Endometrial microvascular endothelial cells (primary cell): ENCODE results near the gene TMEM115. TPM values are rescaled to one million over a fixed set of nuclear protein-coding genes. Genes with fewer than 3 reads are reported as not detected.

Experiments used
- in situ Hi-C: cut with HindIII; loops from 2 replicates; pipeline ENCODE4 v1.10.0; 2017; ENCODE audit warnings: low sequenced_read_pairs, low pct_unique_long_range_greater_than_20kb; ENCODE audit errors: inconsistent ontology term
- total RNA-seq: library from RNA; depleted of rRNA; stranded (reverse); fragments of >200 nt; gene quantifications from one replicate; pipeline ENCODE4 v1.2.3, GENCODE V29; 2015; ENCODE audit errors: inconsistent ontology term

TMEM115 gene
- total RNA-seq, 1 donor from 2014 or later = 83.0 TPM

DNA sequence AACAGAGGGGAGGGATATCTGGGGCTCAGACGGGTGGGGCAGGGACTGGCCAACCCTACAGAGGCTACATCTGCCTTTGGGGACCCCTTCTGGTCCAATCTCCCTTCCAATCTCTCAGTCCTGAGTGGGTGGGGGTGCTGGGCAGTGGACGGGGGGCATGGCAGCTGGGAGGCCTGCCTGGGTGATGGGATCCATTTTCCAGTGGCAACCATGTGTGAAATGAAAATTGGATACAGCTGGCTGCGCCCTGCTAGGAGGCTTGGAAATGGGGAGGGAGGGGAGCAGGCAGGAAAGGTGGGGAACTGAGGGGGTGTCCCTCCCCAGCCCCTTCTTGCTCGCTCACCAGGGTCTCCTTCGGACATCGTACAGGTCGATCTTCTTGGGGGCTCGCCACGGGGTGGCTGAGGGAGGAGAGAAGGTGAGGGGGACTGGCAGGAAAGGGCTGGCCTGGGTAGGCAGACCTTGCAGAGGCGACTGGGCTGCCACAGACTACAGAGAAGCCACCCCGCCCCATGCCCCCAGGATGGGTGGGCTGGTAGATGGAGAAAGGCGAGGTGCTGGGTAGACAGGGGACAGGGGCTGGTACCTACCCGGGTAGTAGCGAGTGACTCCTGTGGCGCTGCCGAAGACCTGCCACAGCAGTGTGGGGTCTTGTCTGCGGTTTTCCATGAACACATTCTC is 21.2 kb upstream of the TMEM115 start:
- in situ Hi-C loops = no loop called here

DNA sequence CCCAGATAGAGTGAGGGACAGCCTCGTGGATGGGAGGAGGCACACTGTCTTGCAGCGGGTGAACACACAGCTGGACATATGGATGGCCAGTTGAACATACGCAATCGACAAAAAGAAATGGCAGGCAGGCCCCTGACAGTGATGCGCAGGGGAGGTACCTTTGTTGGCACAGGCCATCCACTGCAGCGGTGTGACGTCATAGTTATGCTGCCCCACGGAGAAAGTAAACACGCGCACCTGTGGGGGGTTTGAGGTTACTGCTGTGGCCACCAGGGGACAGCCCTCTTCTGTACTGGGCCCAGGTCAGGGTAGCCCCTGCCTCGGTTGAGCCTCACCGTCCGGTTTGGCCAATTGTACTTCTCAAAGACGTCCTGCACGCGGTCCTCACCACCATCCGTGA is 19.4 kb upstream of the TMEM115 start:
- in situ Hi-C loops = no loop called here

DNA sequence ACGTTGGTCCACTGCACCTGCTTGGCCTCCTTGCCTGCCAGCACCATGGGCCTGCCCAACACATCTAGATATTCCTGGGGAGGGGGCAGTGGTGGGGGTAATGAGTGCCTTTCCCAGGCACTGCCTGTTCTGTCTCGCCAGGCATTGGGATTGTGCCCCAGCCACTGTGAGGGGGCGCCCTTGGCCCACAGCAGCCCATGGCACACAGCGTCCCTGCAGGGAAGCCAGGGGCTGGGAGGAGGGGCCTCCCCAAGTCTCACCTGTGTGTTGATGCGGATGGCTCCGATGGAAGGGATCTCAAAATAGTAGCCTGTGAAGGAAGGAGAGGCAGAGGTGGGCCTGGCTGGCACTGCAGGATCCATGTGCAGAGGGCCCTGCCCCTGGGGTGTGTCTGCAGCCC is 18.7 kb upstream of the TMEM115 start:
- in situ Hi-C loops = no loop called here

DNA sequence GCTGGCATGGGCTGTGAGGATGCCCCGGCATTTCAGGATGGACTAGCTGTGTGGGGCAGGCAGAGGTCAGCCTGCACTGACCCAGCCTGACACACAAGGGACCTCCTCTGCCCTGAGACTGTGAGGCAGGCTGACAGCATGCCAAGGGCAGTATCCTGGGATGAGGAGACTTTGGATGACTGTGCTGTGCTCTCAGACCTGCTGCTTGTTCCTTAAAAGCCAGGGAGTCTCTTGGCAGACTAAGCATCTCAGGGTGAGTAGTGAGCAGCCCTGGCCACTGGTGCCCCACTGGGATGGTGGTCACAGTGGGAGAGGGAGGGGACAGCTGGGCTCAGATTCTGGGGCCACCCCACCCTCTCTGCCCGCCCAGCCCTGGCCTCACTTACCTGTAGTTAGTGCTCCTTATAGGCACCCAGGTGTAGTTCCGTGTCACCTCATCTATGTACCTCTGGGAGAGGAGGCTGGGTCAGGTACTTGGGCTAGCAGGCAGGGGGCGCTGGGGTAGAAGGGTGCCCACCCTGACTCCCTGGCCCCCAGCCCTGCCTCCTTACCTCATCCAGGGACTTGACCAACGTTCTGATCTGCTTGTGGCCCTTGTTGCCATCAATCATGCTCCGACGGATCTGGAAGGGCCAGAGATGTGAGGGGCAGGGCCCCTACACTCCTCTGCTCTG is 16.1 kb upstream of the TMEM115 start:
- in situ Hi-C loops = no loop called here

DNA sequence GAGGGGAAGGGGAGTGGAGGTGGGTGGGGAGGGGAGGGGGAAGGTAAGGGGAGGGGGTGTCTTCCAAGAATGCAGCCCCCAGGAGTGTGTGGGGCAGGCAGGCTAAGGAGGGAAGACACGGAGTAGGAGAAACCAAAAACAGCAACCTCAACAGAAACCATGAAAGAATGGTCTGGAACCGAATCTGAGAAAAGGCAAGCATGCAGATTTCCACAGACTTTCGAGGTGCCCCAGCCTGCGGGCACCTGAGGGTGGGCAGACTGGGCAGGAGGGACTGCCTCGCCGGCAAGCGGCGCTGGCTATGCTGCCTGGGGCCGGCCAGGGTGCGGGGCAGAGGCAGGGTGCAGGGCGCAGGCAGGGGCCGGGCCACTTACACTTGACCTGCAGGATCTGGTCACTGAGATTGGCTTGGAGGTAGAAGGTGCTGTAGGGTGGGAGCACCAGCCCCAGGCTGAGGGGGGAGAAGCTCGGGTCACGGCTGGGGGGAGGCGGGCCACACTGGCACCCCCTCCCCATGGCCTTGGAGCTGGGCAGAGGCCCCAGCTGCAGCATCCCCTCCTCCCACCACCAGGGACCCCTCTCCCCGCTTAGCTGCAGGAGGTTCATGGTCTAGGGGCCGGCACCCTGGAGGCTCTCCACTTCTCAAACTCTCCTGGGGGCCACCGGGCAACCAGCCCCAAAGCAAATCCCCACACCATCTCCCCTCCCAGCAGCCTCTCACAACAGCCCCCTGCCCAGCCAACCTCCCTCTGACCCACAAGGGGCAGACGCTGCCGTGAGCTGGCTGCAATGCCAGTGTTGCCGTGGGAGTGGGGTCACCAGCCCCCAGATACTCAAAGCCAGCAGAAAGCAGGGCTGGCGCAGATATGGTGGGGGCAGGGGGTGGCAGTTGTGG is 15.3 kb upstream of the TMEM115 start:
- in situ Hi-C loops = no loop called here

DNA sequence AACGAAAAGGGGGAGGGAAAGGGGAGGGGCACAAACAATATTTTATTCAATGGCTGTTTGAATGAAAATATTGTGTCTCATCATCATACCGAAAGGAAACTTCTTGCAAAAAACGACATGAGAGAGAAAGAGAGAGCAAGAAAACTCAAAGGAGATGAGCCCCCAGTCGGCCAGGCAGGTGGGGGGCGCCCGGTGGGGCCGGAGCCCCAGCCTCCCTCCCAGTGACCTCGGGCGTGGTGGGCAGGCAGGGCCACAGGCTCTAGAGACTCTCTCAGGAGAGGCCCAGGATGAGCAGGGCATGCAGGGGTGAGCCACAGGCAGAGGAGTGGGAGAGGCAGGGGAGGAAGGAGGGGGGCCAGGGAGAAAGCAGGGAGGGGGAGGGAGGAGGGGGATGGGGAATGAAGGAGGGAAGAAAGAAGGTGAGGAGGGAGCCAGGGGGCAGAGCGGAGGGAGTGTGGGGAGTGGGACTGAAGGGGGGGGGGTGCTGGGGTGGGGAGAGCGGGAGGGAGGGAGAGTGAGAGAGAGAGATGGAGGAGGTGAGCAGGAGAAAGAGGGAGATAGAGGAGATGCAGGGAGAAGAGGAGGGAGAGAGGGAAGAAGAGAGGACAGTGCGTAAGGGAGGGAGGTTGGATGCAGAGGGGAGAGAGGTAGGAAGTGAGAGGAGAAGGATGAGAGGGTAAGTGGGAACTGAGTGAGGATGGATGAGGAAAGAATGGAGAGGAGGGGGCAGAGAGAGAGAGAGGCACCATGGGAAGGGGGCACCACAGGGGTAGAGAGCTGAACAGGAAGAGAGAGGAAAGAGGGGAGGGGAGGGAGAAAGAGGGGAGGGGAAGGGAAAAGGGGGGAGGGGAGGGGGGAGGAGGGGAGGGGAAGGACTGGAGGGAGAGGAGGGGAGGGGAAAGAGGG is 14.1 kb upstream of the TMEM115 start:
- in situ Hi-C loops = no loop called here

DNA sequence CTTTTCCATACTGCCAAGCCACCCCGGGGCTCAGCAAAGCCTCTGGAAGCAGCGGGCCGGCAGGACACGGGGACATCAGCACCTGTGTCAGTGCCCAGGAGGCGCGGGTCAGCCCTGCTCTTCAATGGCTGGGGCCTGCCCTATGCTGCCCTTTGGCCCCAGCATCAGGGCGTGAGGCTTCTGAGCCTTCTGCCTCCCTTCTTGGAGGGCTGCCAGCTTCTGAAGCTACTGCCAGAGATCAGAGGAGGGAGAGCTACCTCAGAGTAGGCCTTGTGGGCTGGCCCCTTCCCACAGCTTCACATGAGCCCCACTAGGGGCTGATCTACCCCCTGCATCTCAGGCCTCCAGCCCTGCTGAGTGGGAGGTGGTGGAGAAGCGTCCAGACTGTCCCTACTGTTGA is 13.0 kb upstream of the TMEM115 start:
- in situ Hi-C loops = no loop called here

DNA sequence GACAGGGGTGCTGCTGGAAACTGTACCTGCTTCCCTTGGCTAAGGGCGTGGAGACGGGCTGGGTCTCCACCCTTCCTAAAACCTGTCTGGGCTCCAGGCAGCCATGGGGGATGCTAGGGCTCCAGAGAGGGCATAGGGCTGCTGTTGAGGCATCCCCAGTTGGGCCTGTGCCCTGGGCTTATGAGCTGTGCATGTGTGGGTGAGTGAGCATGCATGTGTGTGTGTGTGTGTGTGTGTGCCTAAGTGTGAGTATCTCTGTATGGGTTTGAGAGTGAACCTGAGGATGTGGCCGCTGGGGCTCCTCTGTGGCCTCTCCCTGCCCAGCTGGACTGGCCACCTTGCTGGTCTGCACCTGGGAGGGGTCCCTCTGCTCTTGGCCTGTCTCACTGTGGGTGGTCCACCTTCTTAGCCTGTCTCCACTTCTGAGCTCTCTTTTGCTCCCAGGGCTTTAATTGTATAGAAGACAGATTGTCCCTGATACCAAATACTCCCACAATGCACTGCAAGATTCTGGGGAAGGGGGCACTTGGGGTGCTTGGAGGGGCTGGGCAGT is 11.9 kb upstream of the TMEM115 start:
- in situ Hi-C loops = no loop called here

DNA sequence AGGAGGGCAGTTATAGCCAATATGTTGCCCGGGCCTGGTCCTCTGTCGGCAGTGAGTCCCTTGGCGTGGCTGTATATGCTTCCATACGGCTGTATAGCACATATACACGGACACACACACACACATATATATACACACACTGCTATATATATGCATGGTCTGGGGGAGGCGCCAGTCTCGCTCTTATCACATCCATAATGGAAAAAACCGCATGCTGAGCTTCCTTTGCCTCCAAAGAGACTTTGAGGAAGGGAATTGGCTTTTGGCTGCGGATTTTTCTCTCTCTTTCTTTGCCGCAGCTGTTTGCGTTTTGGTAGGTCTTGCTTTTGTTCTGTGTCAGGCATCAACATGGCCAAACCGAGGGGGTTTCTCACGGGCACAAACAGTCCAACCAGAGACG is 11.3 kb upstream of the TMEM115 start:
- in situ Hi-C loops = no loop called here

DNA sequence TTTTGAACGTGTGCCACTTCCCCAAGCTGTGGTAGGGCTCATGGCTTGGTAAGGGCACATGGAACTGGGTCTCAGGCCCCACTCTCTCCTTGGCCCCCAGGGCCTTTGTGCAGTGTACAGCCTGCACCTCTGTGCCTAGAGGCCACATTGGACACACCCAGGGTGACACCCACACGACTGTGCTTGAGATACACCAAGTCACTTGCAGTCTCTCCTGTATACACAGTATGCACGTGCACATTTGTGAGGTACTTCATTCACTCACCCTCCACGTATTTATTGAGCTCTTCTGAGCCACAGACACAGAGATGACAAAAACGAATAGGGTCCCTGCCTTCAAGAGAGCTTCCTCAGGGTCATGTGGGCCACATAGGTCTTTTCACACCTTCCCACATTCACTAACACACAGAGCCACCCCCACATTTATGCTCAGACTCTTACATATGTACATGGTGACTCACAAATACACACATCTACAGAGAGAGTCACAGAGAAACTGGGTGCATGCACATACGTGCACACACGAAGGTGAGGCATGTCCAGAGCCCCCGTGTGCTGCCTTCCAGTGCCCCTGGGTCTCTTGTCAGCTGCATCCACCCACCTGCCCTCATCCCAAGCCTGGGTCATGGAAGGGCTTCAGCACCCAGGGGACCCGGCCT is 9.8 kb upstream of the TMEM115 start:
- in situ Hi-C loops = no loop called here

DNA sequence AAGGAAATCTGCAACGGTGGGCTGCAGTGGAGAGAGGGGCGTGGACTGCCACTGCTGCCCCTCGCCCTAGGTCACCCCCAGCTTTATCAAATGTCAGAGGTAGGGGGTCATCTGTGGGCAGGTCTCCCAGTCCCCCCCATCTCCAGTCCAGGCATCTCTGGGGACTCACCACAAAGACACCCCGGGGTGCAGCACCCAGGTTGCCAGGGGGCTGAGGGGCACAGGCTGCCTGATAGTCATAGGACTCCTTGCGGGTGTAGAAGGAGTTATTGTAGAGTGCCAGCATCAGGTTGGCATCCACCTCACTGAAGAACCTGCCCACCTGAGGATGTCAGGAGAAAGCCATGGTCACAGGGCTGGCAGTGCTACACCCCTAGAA is 6.5 kb upstream of the TMEM115 start:
- in situ Hi-C loops = no loop called here

DNA sequence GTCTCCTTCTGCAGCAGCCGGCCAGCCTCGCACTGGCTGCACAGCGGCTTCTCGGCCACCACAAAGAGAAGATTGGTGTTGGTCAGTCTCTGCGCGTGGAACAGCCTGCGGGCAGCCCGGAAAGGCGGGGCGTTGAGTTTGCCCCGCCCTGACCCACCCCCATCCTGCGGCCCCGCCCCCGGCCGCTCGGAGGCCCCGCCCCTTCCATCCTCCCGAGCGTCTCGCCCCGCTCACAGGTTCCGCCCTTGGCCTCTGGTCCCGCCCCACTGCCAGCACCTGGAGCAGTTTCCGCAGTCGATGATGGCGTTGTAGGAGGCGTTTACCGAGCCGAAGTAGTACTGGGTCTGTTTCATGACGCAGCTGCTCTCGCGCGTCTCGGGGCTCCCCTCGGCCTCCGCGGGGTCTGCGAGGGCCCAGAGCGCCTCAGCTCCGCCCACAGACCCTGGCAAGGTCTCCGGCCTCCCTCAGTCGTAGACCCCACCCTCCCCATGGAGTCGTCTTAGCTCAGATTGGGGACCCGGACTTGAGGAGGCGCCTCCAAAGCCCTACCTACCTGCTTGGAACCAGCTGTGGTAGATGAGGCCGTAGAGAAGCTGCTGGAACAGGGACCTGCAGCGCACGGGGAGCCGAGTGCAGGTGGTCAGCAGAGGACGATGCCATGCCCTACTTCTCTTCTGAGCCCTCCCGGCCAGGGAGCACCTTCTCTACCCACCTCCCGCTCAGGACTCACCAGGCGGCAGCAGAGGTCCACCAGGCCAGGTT is 5.9 kb upstream of the TMEM115 start:
- in situ Hi-C loops = no loop called here

DNA sequence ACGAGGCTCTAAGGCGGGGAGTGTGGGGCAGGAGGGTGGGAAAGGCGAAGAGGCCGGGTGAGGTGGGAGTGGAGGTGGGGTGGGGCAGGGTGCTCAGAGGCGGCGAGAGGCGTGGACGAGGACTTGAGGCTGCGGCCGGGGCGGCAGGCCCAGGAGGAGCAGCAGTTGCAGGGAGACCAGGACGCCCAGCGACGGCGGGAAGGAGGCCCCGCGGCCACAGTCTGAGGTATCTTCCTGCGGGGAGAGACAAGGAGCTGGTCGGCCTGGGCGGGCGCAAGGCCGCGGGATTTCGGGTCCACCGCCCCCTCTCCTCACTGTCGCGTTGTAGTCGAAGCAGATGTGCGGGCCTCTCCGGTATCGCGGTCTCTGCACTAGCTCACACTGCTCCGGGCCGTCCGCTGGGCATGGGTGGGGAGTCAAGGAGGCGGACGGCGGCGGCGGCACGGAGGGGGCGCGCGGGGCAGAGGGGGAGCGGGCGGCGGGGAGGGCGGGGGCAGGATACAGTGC is 5.3 kb upstream of the TMEM115 start:
- in situ Hi-C loops = no loop called here

DNA sequence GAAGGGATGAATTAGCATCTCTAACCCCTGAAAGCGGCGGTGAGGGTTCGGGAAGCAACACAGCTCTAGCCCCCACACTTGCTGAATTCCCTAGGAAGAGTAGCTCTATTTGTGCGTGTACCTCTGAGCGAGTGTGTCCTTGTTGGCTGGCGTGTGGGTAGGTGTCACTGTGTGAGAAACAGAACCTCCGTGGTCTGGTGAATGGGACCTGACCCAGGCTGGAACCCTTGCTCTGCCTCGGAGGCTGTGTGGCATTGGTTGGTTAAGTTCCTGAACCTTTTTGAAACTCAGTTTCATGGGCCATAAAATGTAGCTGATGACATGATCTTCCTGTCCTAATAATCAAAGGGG is 414 bp upstream of the TMEM115 start:
- in situ Hi-C loops = no loop called here

DNA sequence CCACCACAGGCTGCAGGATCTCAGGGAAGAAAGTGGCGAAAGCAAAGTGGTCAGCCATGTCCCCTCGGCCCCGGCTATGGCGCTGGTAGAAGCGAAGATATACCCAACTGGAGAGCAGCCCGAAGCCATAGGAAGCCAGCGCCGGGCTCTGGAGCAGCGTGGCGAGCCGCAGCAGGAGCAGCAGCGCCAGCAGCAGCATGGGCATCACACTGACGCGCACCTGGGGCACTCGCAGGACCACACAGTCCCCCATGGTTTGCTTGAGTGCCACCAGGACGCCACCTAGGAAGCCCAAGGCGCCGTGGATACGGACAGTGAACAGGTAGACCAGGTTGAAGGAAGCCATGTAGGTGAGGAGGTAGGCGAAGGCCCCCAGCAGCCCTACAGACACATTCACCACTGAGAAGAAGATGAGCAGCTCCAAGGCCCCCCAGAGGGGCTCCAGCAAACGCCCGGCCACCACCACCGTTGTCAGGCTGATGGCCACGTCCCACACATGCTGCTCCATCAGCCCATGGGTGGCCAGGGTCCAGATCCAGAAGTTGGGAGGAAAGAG is 888 bp downstream of the TMEM115 start:
- in situ Hi-C loops = no loop called here

DNA sequence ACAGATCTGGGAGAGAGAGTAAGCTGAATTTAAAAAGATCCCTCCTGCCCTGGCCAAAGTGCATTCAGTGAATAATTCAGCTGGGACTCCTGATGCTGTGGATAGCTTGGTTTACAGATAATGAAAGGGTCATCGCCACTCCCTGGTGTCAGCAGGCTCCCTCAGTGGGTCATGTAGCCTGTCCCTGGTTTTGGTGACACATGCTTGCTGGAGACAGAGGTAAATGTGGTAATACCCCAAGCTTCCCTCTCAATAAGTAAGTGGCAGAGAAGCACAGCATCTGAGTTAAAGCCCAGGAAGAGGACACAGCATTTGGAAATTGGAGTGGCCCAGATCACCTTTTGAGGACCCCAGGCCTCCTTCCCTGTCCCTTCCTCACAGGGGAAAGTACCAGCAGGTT is 1.8 kb downstream of the TMEM115 start:
- in situ Hi-C loops = no loop called here

DNA sequence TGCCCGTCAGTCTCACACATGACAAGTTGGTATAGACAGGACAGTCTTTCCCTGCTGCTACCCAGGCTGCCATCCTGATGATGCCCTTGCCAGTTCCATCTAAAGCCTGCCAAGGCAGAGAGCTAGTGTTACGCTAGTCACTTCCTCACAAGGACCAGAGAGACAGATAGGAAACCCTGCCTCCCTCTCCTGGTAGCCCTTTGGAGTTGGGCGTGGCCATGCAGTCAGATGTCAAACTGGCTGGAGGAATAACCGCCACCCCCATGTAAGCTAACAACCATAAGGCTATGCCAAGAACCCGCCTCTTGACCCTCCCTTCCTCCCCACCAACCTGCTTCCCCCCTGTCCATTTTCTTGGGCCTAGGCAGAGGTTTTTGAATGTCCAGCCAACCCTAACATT is 2.8 kb downstream of the TMEM115 start:
- in situ Hi-C loops = no loop called here
